HL-60 (cell line): ENCODE results near the gene SUFU.

Source experiments
- DNase-seq, 2 experiments: peaks; one replicate each; pipeline ENCODE4 v3.0.0-alpha.2; 2010 to 2020; ENCODE audit warnings: low read depth in 1 of 2, low spot score in 1 of 2
- H3K27ac ChIP-seq: fragments of 250-450 bp; sonication (Bioruptor Pico); replicated peaks from 2 replicates; pipeline ENCODE4 v1.5.1; 2020; ENCODE audit warnings: mild to moderate bottlenecking, moderate library complexity
- H3K27me3 ChIP-seq: fragments of 250-450 bp; sonication (Bioruptor Pico); 2 replicates; pipeline ENCODE4 v1.5.1; 2021; ENCODE audit warnings: mild to moderate bottlenecking, moderate library complexity; ENCODE audit not compliant: insufficient read depth, poor library complexity, severe bottlenecking
- H3K4me3 ChIP-seq: replicated peaks from 2 replicates; pipeline ENCODE4 v1.5.1; 2011; ENCODE audit warnings: mild to moderate bottlenecking, control low read depth, low read length; ENCODE audit not compliant: insufficient read depth
- GABPA ChIP-seq: IDR thresholded peaks from 2 replicates; pipeline ENCODE4 v1.6.1; 2012; ENCODE audit warnings: low read depth
- POLR2AphosphoS5 ChIP-seq: IDR thresholded peaks from 2 replicates; pipeline ENCODE4 v1.6.1; 2012; ENCODE audit warnings: low read depth
- SPI1 ChIP-seq: IDR thresholded peaks from 2 replicates; pipeline ENCODE4 v1.6.1; 2012; ENCODE audit warnings: low read depth, mild to moderate bottlenecking, borderline replicate concordance
- TF ChIP-seq, protein P1 (sequence below): IDR thresholded peaks from one replicate; pipeline ENCODE4 v1.5.1; 2011; ENCODE audit warnings: low read length, control low read depth, inconsistent platforms; ENCODE audit not compliant: insufficient read depth
- TF ChIP-seq, protein P2 (sequence below): IDR thresholded peaks from 2 replicates; pipeline ENCODE4 v1.6.1; 2012; ENCODE audit warnings: low read depth; ENCODE audit not compliant: insufficient replicate concordance

Gene SUFU

DNA sequence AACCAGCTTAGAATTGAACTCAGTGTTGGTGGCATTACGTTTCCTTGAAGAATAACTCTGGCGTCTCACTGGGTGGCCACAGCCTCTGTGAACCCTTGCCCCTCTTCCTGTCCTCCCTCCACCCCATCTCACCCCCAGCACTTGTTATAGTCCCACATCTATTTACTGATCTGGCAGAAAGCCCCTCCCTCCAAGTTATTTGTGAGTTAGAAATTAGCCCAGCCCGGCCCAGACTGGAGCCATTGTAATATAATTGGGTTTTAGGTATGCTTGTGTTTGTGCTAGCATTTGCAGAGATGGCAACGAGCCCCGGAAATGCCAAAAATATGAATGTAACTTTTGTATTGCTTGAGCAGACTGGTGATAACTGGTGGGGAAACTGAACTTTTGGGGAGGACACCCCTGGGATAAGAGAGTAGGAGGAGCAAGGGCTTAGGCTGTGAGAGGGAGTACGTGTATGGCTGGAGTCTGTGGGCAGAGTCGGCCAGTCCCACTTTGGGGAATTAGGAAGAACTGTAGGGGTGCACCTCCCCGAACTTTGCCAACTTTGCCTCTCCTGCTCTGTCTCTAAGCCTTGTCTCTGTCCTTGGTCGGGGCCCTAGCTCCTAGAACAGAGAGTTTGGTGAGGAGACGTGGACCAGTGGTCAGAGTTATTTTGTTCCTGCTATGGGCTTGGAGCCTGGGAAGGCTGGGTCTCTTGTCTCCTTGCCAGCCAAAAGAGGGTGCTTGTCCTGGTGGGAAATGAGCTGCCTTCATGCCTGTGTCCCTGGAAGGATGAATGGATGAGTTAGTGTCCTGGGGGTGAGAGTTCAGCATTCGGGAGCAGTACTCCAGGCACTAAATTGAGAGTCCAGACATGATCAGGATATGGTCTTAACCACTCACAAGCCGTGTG, 121.2 kb downstream of the SUFU start:
- no peak for DNase-seq
- no peak overlapping the region for H3K27ac ChIP-seq

DNA sequence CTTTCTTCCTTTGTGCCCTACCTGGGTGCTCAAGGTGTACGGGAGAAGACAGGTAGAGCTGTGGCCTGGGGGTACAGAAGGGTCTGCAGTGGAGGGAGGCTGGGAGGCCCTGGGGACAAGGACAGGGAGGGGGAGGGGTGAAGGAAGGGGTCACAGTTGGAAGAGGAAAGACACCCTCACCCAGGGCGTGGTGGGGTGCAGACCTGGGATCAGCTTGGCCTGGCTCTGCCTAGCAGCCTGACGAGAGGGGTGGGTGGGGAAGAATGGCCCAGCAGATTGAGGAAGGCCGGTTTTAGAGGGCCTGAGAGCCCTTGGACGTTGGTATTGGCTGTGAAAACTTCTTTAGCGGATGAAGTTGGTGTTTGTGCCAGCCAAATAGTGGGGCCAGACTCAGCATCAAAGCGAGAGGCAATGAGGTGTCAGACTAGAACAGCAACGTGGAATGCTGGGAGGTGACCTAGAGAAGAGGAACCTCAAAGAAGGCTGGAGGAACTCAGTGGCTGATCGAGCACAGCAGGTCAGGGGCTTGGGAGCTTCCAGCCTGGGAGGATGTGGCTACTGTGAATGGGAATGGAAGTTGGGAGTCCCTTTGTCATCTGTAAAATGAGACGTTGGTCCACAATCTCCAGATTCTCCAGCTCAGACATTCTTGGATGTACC, 122.4 kb downstream of the SUFU start:
- Histone ChIP-seq H3K27ac (no peak overlapping the region), H3K27me3 (no peaks in the 10 kb centered on the region), H3K4me3 (no peak overlapping the region)
- DNase-seq: peak in 1 of 2 experiments; percentile 45
- TF ChIP-seq, protein P1, sequence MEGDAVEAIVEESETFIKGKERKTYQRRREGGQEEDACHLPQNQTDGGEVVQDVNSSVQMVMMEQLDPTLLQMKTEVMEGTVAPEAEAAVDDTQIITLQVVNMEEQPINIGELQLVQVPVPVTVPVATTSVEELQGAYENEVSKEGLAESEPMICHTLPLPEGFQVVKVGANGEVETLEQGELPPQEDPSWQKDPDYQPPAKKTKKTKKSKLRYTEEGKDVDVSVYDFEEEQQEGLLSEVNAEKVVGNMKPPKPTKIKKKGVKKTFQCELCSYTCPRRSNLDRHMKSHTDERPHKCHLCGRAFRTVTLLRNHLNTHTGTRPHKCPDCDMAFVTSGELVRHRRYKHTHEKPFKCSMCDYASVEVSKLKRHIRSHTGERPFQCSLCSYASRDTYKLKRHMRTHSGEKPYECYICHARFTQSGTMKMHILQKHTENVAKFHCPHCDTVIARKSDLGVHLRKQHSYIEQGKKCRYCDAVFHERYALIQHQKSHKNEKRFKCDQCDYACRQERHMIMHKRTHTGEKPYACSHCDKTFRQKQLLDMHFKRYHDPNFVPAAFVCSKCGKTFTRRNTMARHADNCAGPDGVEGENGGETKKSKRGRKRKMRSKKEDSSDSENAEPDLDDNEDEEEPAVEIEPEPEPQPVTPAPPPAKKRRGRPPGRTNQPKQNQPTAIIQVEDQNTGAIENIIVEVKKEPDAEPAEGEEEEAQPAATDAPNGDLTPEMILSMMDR: no peak
- peak; percentile 39; the same call in 1 of the 2 replicates for TF ChIP-seq SPI1

More for the DNA sequence above, 121.2 kb downstream of the SUFU start:
- H3K4me3 ChIP-seq: no peak overlapping the region
- H3K27me3 ChIP-seq: no peaks in the 10 kb centered on the region
- TF ChIP-seq, protein P1: no peak
- TF ChIP-seq POLR2AphosphoS5 (no peak), GABPA (no peak), SPI1 (no peak)
- TF ChIP-seq, protein P2, sequence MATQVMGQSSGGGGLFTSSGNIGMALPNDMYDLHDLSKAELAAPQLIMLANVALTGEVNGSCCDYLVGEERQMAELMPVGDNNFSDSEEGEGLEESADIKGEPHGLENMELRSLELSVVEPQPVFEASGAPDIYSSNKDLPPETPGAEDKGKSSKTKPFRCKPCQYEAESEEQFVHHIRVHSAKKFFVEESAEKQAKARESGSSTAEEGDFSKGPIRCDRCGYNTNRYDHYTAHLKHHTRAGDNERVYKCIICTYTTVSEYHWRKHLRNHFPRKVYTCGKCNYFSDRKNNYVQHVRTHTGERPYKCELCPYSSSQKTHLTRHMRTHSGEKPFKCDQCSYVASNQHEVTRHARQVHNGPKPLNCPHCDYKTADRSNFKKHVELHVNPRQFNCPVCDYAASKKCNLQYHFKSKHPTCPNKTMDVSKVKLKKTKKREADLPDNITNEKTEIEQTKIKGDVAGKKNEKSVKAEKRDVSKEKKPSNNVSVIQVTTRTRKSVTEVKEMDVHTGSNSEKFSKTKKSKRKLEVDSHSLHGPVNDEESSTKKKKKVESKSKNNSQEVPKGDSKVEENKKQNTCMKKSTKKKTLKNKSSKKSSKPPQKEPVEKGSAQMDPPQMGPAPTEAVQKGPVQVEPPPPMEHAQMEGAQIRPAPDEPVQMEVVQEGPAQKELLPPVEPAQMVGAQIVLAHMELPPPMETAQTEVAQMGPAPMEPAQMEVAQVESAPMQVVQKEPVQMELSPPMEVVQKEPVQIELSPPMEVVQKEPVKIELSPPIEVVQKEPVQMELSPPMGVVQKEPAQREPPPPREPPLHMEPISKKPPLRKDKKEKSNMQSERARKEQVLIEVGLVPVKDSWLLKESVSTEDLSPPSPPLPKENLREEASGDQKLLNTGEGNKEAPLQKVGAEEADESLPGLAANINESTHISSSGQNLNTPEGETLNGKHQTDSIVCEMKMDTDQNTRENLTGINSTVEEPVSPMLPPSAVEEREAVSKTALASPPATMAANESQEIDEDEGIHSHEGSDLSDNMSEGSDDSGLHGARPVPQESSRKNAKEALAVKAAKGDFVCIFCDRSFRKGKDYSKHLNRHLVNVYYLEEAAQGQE: no peak

DNA sequence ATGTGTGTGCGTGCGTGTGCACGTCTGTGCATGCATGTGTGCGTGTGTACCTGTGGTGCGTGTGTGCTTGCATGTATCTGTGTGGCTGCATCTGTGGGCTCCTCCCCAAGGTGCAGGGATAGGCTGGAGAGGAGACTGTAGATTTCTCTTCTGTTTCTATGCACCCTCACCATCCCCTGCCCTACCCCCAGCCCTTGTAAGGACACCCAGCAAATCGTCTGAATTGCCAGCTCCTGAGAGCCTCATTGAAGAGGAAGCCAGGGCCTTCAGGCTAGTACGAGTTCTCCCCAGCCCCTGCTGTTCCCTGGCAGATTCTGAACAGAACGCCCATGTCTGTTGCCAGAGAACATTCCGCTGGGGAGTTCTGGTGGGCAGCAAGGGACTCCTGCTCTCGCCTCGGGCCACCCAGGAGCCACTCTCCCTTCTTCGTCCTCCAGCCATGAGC, 123.5 kb downstream of the SUFU start:
- DNase-seq: no peak
- Histone ChIP-seq H3K27me3 (no peaks in the 10 kb centered on the region), H3K4me3 (no peak overlapping the region), H3K27ac (no peak overlapping the region)
- TF ChIP-seq, protein P2: no peak
- TF ChIP-seq SPI1 (no peak), POLR2AphosphoS5 (no peak), GABPA (no peak)
- TF ChIP-seq, protein P1: no peak
